HEK293 (cell line): ENCODE results near the gene KCNJ11.

Experiments used
- CTCF ChIA-PET: fragments of 350-600 bp; formaldehyde crosslinking; extraction: SDS; loops from one replicate; lab custom pipeline; 2021; ENCODE audit warnings: antibody characterized with exemption; lab: Yijun Ruan, JAX
- POLR2A ChIA-PET: fragments of 300-600 bp; formaldehyde crosslinking; extraction: SDS; loops from one replicate; lab custom pipeline; 2020; ENCODE audit warnings: antibody characterized with exemption, inconsistent platforms; lab: Yijun Ruan, JAX
- H3K27ac ChIP-seq: fragments of 200-500 bp; sonication (Bioruptor generic); 2 replicates; pipeline ENCODE4 v1.5.1; 2014; ENCODE audit warnings: low read depth, low read length, control low read depth, inconsistent platforms; ENCODE audit errors: extremely low read depth
- H3K36me3 ChIP-seq, 2 experiments: fragments of 200-500 bp in 1 of 2; sonication (Bioruptor generic) in 1 of 2; 1 replicate in 1 of 2; 2 replicates in 1 of 2; pipeline ENCODE4 v1.5.1; 2014 to 2017; ENCODE audit warnings: inconsistent platforms in 2 of 2, low read length in 2 of 2; ENCODE audit not compliant: control insufficient read depth in 2 of 2, insufficient read depth in 1 of 2
- H3K4me1 ChIP-seq: fragments of 200-500 bp; sonication (Bioruptor generic); 2 replicates; pipeline ENCODE4 v1.5.1; 2014; ENCODE audit warnings: mild to moderate bottlenecking, low read length, inconsistent platforms; ENCODE audit not compliant: control insufficient read depth, insufficient read depth
- H3K4me3 ChIP-seq: 2 replicates; pipeline ENCODE4 v1.5.1; 2011; ENCODE audit warnings: low read depth, mild to moderate bottlenecking, control low read depth, low read length, moderate library complexity
- H3K9me3 ChIP-seq: fragments of 200-500 bp; sonication (Bioruptor generic); 2 replicates; pipeline ENCODE4 v1.5.1; 2014; ENCODE audit warnings: low read depth, low read length, inconsistent platforms; ENCODE audit not compliant: control insufficient read depth, insufficient read depth
- IKZF3 ChIP-seq: fragments of 450-650 bp; IDR thresholded peaks from 2 replicates; pipeline ENCODE4 v1.5.0; 2018; ENCODE audit warnings: missing biosample characterization, mild to moderate bottlenecking, missing genetic modification characterization, moderate library complexity
- KLF10 ChIP-seq: fragments of 450-650 bp; IDR thresholded peaks from 2 replicates; pipeline ENCODE4 v1.5.1; 2018; ENCODE audit warnings: missing biosample characterization, mild to moderate bottlenecking, missing genetic modification characterization
- MZF1 ChIP-seq: fragments of 450-650 bp; formaldehyde crosslinking; IDR thresholded peaks from 2 replicates; pipeline ENCODE4 v1.5.1; 2017; ENCODE audit warnings: missing biosample characterization, missing genetic modification characterization, borderline replicate concordance
- SP2 ChIP-seq: fragments of 450-650 bp; formaldehyde crosslinking; IDR thresholded peaks from 2 replicates; pipeline ENCODE4 v1.5.1; 2016; ENCODE audit warnings: missing biosample characterization, missing genetic modification characterization
- SP3 ChIP-seq: fragments of 450-650 bp; formaldehyde crosslinking; IDR thresholded peaks from 2 replicates; pipeline ENCODE4 v1.5.1; 2016; ENCODE audit warnings: missing biosample characterization, missing genetic modification characterization
- YY2 ChIP-seq: fragments of 450-650 bp; formaldehyde crosslinking; IDR thresholded peaks from 2 replicates; pipeline ENCODE4 v1.5.1; 2016; ENCODE audit warnings: missing biosample characterization, missing genetic modification characterization
- ZBTB17 ChIP-seq: fragments of 450-650 bp; formaldehyde crosslinking; IDR thresholded peaks from 2 replicates; pipeline ENCODE4 v1.5.1; 2016; ENCODE audit warnings: missing biosample characterization, missing genetic modification characterization
- ZBTB7A ChIP-seq: fragments of 450-650 bp; formaldehyde crosslinking; IDR thresholded peaks from 2 replicates; pipeline ENCODE4 v1.5.1; 2016; ENCODE audit warnings: low read depth, missing biosample characterization, missing genetic modification characterization
- ZEB2 ChIP-seq: fragments of 450-650 bp; formaldehyde crosslinking; IDR thresholded peaks from 2 replicates; pipeline ENCODE4 v1.5.1; 2016; ENCODE audit warnings: missing biosample characterization, missing genetic modification characterization
- ZNF140 ChIP-seq: fragments of 450-650 bp; formaldehyde crosslinking; IDR thresholded peaks from 2 replicates; pipeline ENCODE4 v1.5.1; 2016; ENCODE audit warnings: missing biosample characterization, missing genetic modification characterization
- ZNF175 ChIP-seq: fragments of 450-650 bp; formaldehyde crosslinking; IDR thresholded peaks from 2 replicates; pipeline ENCODE4 v1.5.1; 2016; ENCODE audit warnings: missing biosample characterization, missing genetic modification characterization
- ZNF19 ChIP-seq: fragments of 450-650 bp; formaldehyde crosslinking; IDR thresholded peaks from 2 replicates; pipeline ENCODE4; 2016; ENCODE audit warnings: missing biosample characterization, missing genetic modification characterization, low read depth
- ZNF221 ChIP-seq: fragments of 450-650 bp; formaldehyde crosslinking; IDR thresholded peaks from 2 replicates; pipeline ENCODE4 v1.5.1; 2017; ENCODE audit warnings: missing biosample characterization, missing genetic modification characterization, borderline replicate concordance
- ZNF23 ChIP-seq: fragments of 450-650 bp; formaldehyde crosslinking; IDR thresholded peaks from 2 replicates; pipeline ENCODE4 v1.5.1; 2016; ENCODE audit warnings: missing biosample characterization, missing genetic modification characterization, borderline replicate concordance
- ZNF311 ChIP-seq: fragments of 450-650 bp; formaldehyde crosslinking; IDR thresholded peaks from 2 replicates; pipeline ENCODE4 v1.5.1; 2017; ENCODE audit warnings: missing biosample characterization, missing genetic modification characterization, borderline replicate concordance
- ZNF560 ChIP-seq: fragments of 450-650 bp; formaldehyde crosslinking; IDR thresholded peaks from 2 replicates; pipeline ENCODE4 v1.5.1; 2017; ENCODE audit warnings: missing biosample characterization, missing genetic modification characterization, borderline replicate concordance
- ZNF660 ChIP-seq: fragments of 450-650 bp; IDR thresholded peaks from 2 replicates; pipeline ENCODE4 v1.5.1; 2018; ENCODE audit warnings: missing biosample characterization, mild to moderate bottlenecking, missing genetic modification characterization
- ZNF791 ChIP-seq: fragments of 450-650 bp; formaldehyde crosslinking; IDR thresholded peaks from 2 replicates; pipeline ENCODE4 v1.5.1; 2016; ENCODE audit warnings: missing biosample characterization, missing genetic modification characterization
- ZXDB ChIP-seq: fragments of 450-650 bp; formaldehyde crosslinking; IDR thresholded peaks from 2 replicates; pipeline ENCODE4 v1.5.1; 2016; ENCODE audit warnings: missing biosample characterization, missing genetic modification characterization
- TF ChIP-seq, protein P1 (sequence below): fragments of 450-650 bp; formaldehyde crosslinking; IDR thresholded peaks from 2 replicates; pipeline ENCODE4 v1.5.1; 2016; ENCODE audit warnings: missing biosample characterization, missing genetic modification characterization
- TF ChIP-seq, protein P2 (sequence below): fragments of 450-650 bp; formaldehyde crosslinking; IDR thresholded peaks from 2 replicates; pipeline ENCODE4 v1.5.1; 2016; ENCODE audit warnings: missing biosample characterization, missing genetic modification characterization, low read depth
- TF ChIP-seq, protein P3 (sequence below): fragments of 450-650 bp; formaldehyde crosslinking; conservative IDR thresholded peaks from 2 replicates; pipeline ENCODE4 v1.5.1; 2016; ENCODE audit warnings: low read depth, missing biosample characterization, missing genetic modification characterization
- TF ChIP-seq, protein P4 (sequence below): fragments of 450-650 bp; formaldehyde crosslinking; IDR thresholded peaks from 2 replicates; pipeline ENCODE4 v1.5.1; 2016; ENCODE audit warnings: missing biosample characterization, missing genetic modification characterization
- TF ChIP-seq, protein P5 (sequence below): fragments of 450-650 bp; IDR thresholded peaks from 2 replicates; pipeline ENCODE4 v1.5.1; 2018; ENCODE audit warnings: missing biosample characterization, missing genetic modification characterization

The KCNJ11 gene

DNA sequence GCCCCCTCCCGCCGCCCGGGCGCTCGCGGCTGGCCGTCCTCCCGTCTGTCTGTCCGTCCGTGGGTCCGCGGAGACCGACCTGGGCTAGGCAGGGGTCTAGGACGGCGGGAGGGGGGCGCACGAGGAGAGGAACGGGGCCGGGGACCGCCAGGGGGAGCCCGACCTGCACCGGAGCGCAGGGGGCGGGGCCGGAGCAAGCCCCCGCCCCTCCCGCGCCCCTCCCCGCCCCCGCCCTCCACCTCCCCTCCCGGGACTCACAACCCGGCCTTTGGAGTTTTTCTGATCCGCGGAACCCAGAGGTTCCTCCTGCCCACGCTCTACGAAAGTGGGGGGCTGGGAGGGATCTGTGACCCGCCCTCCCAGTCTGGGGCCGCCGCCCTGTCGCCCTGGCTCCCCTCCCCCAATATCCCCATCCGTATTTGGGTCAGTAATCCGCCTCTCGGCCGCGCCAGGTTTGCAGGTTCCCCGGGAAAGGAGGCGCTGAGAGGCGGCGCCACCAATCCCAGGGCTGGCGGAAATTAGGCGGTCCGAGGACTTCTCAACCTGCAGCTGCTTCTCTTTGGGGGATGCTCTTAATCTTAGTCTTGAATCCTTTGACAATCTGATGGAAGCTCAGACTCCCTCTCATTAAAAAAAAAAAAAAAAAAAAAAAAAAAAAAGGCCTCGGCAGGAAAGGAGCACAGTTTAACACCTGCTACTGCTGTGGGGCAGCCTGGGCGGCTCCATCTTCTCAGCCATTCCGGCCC is 925 bp upstream of the KCNJ11 start:
- POLR2A ChIA-PET = interaction anchor here (1.0 to 1.2 kb wide), 2 partner anchors 36 to 104 kb away, joined by 3 to 4 read pairs; no protein-coding TSS in a partner anchor
- Histone ChIP-seq H3K36me3 (peaks cover 0 to 8% of the 10 kb centered on the region in 2 experiments; a peak in 1 of 3 replicates), H3K4me3 (peak overlapping the region; percentile 65), H3K4me1 (no peaks in the 10 kb centered on the region), H3K9me3 (no peaks in the 10 kb centered on the region), H3K27ac (peak overlapping the region; percentile 56; the same call in 1 of the 2 replicates)
- CTCF ChIA-PET = interaction anchor here (0.6 to 12.3 kb wide), 26 partner anchors 9 to 1244 kb away, joined by 3 to 318 read pairs (median 4); partner anchors contain the start of gene ABCC8
- TF ChIP-seq ZNF560 (no peak), ZNF660 (tag by site-specific recombination) (no peak), ZNF23 (tag by site-specific recombination) (no peak), SP2 (peak; percentile 56), ZNF175 (tag by site-specific recombination) (no peak), MZF1 (tag by site-specific recombination) (no peak), ZNF140 (tag by site-specific recombination) (no peak), ZNF19 (no peak), ZXDB (tag by site-specific recombination) (peak; percentile 57), YY2 (tag by site-specific recombination) (no peak), ZNF311 (tag by site-specific recombination) (no peak), IKZF3 (peak; percentile 57; the same call in 1 of the 2 replicates), ZBTB17 (tag by site-specific recombination) (peak; percentile 39; the same call in 1 of the 2 replicates), ZBTB7A (tag by site-specific recombination) (no peak), ZEB2 (peak; percentile 63), ZNF221 (no peak), SP3 (tag by site-specific recombination) (peak; percentile 86), ZNF791 (tag by site-specific recombination) (no peak), KLF10 (tag by site-specific recombination) (peak; percentile 83; the same call in 1 of the 2 replicates)
- TF ChIP-seq, protein P1, sequence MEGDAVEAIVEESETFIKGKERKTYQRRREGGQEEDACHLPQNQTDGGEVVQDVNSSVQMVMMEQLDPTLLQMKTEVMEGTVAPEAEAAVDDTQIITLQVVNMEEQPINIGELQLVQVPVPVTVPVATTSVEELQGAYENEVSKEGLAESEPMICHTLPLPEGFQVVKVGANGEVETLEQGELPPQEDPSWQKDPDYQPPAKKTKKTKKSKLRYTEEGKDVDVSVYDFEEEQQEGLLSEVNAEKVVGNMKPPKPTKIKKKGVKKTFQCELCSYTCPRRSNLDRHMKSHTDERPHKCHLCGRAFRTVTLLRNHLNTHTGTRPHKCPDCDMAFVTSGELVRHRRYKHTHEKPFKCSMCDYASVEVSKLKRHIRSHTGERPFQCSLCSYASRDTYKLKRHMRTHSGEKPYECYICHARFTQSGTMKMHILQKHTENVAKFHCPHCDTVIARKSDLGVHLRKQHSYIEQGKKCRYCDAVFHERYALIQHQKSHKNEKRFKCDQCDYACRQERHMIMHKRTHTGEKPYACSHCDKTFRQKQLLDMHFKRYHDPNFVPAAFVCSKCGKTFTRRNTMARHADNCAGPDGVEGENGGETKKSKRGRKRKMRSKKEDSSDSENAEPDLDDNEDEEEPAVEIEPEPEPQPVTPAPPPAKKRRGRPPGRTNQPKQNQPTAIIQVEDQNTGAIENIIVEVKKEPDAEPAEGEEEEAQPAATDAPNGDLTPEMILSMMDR (tag by site-specific recombination) = no peak
- TF ChIP-seq, protein P2, sequence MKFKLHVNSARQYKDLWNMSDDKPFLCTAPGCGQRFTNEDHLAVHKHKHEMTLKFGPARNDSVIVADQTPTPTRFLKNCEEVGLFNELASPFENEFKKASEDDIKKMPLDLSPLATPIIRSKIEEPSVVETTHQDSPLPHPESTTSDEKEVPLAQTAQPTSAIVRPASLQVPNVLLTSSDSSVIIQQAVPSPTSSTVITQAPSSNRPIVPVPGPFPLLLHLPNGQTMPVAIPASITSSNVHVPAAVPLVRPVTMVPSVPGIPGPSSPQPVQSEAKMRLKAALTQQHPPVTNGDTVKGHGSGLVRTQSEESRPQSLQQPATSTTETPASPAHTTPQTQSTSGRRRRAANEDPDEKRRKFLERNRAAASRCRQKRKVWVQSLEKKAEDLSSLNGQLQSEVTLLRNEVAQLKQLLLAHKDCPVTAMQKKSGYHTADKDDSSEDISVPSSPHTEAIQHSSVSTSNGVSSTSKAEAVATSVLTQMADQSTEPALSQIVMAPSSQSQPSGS = no peak
- TF ChIP-seq, protein P3, sequence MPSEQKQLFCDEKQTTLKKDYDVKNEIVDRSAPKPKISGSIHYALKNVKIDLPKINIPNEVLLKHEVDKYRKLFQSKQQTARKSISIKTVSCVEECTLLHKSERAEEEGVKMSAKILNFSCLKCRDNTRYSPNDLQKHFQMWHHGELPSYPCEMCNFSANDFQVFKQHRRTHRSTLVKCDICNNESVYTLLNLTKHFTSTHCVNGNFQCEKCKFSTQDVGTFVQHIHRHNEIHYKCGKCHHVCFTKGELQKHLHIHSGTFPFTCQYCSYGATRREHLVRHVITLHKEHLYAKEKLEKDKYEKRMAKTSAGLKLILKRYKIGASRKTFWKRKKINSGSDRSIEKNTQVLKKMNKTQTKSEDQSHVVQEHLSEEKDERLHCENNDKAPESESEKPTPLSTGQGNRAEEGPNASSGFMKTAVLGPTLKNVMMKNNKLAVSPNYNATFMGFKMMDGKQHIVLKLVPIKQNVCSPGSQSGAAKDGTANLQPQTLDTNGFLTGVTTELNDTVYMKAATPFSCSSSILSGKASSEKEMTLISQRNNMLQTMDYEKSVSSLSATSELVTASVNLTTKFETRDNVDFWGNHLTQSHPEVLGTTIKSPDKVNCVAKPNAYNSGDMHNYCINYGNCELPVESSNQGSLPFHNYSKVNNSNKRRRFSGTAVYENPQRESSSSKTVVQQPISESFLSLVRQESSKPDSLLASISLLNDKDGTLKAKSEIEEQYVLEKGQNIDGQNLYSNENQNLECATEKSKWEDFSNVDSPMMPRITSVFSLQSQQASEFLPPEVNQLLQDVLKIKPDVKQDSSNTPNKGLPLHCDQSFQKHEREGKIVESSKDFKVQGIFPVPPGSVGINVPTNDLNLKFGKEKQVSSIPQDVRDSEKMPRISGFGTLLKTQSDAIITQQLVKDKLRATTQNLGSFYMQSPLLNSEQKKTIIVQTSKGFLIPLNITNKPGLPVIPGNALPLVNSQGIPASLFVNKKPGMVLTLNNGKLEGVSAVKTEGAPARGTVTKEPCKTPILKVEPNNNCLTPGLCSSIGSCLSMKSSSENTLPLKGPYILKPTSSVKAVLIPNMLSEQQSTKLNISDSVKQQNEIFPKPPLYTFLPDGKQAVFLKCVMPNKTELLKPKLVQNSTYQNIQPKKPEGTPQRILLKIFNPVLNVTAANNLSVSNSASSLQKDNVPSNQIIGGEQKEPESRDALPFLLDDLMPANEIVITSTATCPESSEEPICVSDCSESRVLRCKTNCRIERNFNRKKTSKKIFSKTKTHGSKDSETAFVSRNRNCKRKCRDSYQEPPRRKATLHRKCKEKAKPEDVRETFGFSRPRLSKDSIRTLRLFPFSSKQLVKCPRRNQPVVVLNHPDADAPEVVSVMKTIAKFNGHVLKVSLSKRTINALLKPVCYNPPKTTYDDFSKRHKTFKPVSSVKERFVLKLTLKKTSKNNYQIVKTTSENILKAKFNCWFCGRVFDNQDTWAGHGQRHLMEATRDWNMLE = no peak
- TF ChIP-seq, protein P4, sequence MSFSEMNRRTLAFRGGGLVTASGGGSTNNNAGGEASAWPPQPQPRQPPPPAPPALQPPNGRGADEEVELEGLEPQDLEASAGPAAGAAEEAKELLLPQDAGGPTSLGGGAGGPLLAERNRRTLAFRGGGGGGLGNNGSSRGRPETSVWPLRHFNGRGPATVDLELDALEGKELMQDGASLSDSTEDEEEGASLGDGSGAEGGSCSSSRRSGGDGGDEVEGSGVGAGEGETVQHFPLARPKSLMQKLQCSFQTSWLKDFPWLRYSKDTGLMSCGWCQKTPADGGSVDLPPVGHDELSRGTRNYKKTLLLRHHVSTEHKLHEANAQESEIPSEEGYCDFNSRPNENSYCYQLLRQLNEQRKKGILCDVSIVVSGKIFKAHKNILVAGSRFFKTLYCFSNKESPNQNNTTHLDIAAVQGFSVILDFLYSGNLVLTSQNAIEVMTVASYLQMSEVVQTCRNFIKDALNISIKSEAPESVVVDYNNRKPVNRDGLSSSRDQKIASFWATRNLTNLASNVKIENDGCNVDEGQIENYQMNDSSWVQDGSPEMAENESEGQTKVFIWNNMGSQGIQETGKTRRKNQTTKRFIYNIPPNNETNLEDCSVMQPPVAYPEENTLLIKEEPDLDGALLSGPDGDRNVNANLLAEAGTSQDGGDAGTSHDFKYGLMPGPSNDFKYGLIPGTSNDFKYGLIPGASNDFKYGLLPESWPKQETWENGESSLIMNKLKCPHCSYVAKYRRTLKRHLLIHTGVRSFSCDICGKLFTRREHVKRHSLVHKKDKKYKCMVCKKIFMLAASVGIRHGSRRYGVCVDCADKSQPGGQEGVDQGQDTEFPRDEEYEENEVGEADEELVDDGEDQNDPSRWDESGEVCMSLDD = 0 out of 2 replicates have a peak, but pooled peaks have one; percentile 40
- TF ChIP-seq, protein P5, sequence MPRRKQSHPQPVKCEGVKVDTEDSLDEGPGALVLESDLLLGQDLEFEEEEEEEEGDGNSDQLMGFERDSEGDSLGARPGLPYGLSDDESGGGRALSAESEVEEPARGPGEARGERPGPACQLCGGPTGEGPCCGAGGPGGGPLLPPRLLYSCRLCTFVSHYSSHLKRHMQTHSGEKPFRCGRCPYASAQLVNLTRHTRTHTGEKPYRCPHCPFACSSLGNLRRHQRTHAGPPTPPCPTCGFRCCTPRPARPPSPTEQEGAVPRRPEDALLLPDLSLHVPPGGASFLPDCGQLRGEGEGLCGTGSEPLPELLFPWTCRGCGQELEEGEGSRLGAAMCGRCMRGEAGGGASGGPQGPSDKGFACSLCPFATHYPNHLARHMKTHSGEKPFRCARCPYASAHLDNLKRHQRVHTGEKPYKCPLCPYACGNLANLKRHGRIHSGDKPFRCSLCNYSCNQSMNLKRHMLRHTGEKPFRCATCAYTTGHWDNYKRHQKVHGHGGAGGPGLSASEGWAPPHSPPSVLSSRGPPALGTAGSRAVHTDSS (tag by site-specific recombination) = no peak
